Measurements from ENCODE around the gene ZBTB4. TPM values are rescaled to one million over a fixed set of nuclear protein-coding genes. Genes with fewer than 3 reads are reported as not detected.

Gene ZBTB4
- total RNA-seq, 4 donors from 2014 or later = 15.1 to 27.3 (median 24.5) TPM

DNA sequence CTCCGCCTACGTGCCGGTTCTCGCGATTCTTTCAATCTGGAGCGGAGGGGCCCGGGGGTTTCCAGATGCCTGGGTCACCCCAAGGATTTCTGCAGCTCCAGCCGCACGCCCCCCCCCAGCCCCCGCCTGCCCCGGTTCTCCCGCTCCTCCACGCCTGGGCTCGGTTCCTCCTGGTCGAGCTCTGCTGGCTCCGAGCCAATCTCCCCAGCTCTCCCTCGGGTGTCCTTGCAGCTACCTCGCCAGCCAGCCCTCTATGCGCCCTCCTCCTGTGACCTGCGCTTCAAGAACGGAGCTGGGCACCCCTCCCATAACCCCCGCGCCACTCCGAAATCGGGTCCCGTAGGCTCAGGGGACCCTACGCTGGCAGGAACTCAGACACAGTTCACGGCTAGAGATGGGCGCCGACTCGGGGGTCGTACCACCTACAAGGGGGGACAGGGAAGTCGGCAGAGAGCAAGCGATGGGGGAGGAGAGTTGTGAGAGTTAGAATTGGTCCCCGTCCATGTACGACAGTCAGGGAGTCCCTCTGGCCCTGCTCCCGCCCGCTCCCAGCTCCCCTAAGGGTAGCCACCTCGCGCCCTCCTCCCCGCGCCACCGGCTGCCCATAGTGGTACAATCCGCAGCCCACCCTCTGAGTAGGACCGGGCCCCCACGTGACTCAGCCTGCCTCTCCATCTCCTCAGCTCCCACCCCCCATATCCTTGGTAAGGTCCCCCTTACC, 39.2 kb downstream of the ZBTB4 start:
- DNase-seq = peak in 2 of 3 donors; percentile 38 to 74
- TF ChIP-seq CTCF (IDR thresholded peaks at IDR 0.05) = no peak
- TF ChIP-seq POLR2A (IDR thresholded peaks at IDR 0.05) = no peak
- Histone ChIP-seq H3K27ac (peak overlapping the region in 1 of 4 donors; percentile 42), H3K9me3 (no peaks in the 10 kb centered on the region), H3K4me1 (peaks cover 8 to 53% (median 35%) of the 10 kb centered on the region in 4 donors), H3K27me3 (peaks cover 0 to 19% of the 10 kb centered on the region in 2 donors), H3K36me3 (no peaks in the 10 kb centered on the region), H3K4me3 (peak overlapping the region; percentile 3 to 43 (median 40))

- Histone ChIP-seq H3K27ac (peak within 1 kb of the TSS in 1 of 4 donors; percentile 78), H3K4me3 (peak within 1 kb of the TSS; percentile 3 to 76 (median 55)), H3K27me3 (peaks cover 0 to 19% of the 10 kb centered on the region in 2 donors), H3K9me3 (no peaks in the 10 kb centered on the region), H3K4me1 (peaks cover 8 to 48% (median 30%) of the 10 kb centered on the region in 4 donors), H3K36me3 (no peaks in the 10 kb centered on the region)
- no peak for DNase-seq
- TF ChIP-seq CTCF (IDR thresholded peaks at IDR 0.05) (no peak), POLR2A (IDR thresholded peaks at IDR 0.05) (no peak)
These were observed 39.8 kb downstream of the ZBTB4 start, which contains the start of gene FGF11 for GRCh38 chr17:7439462-7440112. TSS of gene FGF11 (plus strand) at chr17:7439512. CDS start at chr17:7439621, 109 bp downstream.

GRCh38 chr17:7438656-7439460, 40.6 kb downstream of the ZBTB4 start:
- peak overlapping the region in 1 of 4 donors; percentile 67 for H3K4me3 ChIP-seq
- peaks cover 0 to 19% of the 10 kb centered on the region in 2 donors for H3K27me3 ChIP-seq
- peak overlapping the region in 1 of 4 donors; percentile 42 for H3K27ac ChIP-seq
- no peak for DNase-seq
- TF ChIP-seq CTCF (IDR thresholded peaks at IDR 0.05) (no peak), POLR2A (IDR thresholded peaks at IDR 0.05) (no peak)
- no peaks in the 10 kb centered on the region for H3K9me3 ChIP-seq
- H3K4me1 ChIP-seq = peaks cover 8 to 48% (median 30%) of the 10 kb centered on the region in 4 donors
- no peaks in the 10 kb centered on the region for H3K36me3 ChIP-seq

DNA sequence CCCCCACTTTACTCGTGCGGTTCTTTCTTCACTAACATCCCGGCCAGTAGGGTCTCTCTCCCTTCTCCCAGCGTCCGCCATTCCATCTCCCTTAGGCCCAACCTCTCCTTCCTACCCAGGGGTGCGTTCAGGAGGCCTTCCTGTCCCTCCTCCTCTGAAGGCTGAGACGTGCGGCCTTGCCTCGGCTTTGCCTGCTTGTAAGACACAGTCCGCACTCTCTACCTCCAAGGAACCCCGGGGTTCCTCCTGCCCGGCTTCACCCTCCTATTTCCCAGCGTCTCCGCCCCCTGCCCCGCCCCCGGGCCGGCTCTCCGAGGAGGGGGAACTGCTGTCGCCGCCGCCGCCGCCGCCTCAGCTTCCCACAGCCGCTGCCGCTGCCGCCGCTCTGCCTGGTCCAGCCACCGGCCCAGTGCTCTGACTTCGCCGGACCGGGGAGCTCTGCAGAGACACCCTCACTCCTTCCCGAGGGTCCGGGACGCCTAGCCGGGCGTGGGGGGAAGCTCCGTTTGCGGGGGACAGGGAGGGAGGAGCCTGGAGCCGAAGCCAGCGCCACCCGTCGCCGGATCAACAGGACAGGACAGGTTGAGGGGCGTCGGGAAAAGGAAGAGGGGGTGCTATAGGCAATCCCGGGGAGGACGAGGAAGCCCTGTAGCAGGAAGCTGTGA, 41.3 kb downstream of the ZBTB4 start:
- TF ChIP-seq POLR2A (IDR thresholded peaks at IDR 0.05) = no peak
- no peak for TF ChIP-seq CTCF (IDR thresholded peaks at IDR 0.05)
- Histone ChIP-seq H3K9me3 (no peaks in the 10 kb centered on the region), H3K27me3 (peaks cover 0 to 19% of the 10 kb centered on the region in 2 donors), H3K27ac (peak overlapping the region in 1 of 4 donors; percentile 78), H3K4me1 (peaks cover 8 to 48% (median 30%) of the 10 kb centered on the region in 4 donors), H3K36me3 (no peaks in the 10 kb centered on the region), H3K4me3 (peak overlapping the region in 3 of 4 donors; percentile 36 to 76 (median 67))
- DNase-seq = peak; percentile 53 to 73 (median 68)
